Right lobe of liver (tissue), 4 donors: ENCODE data around the gene RABL6.

Experiments used
- POLR2A ChIP-seq: fragments of 450-650 bp; IDR thresholded peaks from one replicate; pipeline ENCODE4 v1.6.1; 2017; ENCODE audit warnings: antibody characterized with exemption, mild to moderate bottlenecking
- TF ChIP-seq, protein P1 (sequence below), 4 donors: fragments of 200-600 bp in 3 of 4; fragments of 450-650 bp in 1 of 4; IDR thresholded peaks; one replicate each; pipeline versions ENCODE4 v1.5.1 to v1.8.0; 2016 to 2022; ENCODE audit warnings: antibody characterized with exemption in 4 of 4, mild to moderate bottlenecking in 2 of 4
- donor health status: DM: no; HTN: no; CAD: no.
- donor health status: DM: no; HTN: no; CAD: no.
- donor health status: DM: no; HTN: yes; CAD: no.

DNA sequence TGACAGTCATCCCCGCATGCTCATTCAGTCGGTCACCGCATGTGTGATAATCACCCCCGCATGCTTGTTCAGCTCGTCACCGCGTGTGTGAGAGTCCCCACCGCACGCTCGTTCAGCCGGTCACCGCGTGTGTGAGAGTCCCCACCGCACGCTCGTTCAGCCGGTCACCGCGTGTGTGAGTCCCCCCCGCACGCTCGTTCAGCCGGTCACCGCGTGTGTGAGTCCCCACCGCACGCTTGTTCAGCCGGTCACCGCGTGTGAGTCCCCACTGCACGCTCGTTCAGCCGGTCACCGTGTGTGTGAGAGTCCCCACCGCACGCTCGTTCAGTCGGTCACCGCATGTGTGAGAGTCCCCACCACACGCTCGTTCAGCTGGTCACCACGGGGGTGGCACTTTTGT lies 82.1 kb downstream of the RABL6 start:
- TF ChIP-seq, protein P1, sequence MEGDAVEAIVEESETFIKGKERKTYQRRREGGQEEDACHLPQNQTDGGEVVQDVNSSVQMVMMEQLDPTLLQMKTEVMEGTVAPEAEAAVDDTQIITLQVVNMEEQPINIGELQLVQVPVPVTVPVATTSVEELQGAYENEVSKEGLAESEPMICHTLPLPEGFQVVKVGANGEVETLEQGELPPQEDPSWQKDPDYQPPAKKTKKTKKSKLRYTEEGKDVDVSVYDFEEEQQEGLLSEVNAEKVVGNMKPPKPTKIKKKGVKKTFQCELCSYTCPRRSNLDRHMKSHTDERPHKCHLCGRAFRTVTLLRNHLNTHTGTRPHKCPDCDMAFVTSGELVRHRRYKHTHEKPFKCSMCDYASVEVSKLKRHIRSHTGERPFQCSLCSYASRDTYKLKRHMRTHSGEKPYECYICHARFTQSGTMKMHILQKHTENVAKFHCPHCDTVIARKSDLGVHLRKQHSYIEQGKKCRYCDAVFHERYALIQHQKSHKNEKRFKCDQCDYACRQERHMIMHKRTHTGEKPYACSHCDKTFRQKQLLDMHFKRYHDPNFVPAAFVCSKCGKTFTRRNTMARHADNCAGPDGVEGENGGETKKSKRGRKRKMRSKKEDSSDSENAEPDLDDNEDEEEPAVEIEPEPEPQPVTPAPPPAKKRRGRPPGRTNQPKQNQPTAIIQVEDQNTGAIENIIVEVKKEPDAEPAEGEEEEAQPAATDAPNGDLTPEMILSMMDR (IDR thresholded peaks at IDR 0.05), result no peak
- no peak for TF ChIP-seq POLR2A
